ENCODE measurements around the gene DNM1. TPM values are rescaled to one million over a fixed set of nuclear protein-coding genes. Genes with fewer than 3 reads are reported as not detected.

The DNM1 gene
- total and polyA plus RNA-seq, 2 donors (not counting 3 experiments of a cell fraction or from before 2014, with no cell fraction given): 0.59 to 2.9 TPM

- ChIA-PET POLR2A (no interaction called here), CTCF (interaction anchor here (1.5 to 2.5 kb wide), 2 partner anchors 8 to 11 kb away, joined by 5 to 10 read pairs; partner anchors contain the start of gene DNM1)
- Histone ChIP-seq H3K79me2 (ENCODE audit: control insufficient read depth, insufficient read depth, low read length) (no peaks in the 10 kb centered on the region), H3K9ac (replicated peaks; ENCODE audit: extremely low read depth, insufficient read depth, low read length) (no peak overlapping the region), H3K4me3 (replicated peaks in 1 of 3; ENCODE audit: insufficient read depth in 1 of 3, low read depth in 1 of 3, low read length in 3 of 3) (no peak overlapping the region), H3K4me1 (ENCODE audit: control insufficient read depth, extremely low read depth, insufficient read depth, low read length) (peaks cover 3% of the 10 kb centered on the region), H3K9me3 (replicated peaks; ENCODE audit: control insufficient read depth, insufficient read depth, low read length) (no peaks in the 10 kb centered on the region), H3K9me1 (replicated peaks; ENCODE audit: control insufficient read depth, extremely low read depth, insufficient read depth, low read length) (no peaks in the 10 kb centered on the region), H3K27ac (ENCODE audit: insufficient read depth, low read depth, low read length) (no peak overlapping the region), H2AFZ (ENCODE audit: low read depth, low read length) (no peak overlapping the region), H4K20me1 (replicated peaks; ENCODE audit: control insufficient read depth, extremely low read depth, insufficient read depth, low read length) (no peaks in the 10 kb centered on the region), H3K36me3 (ENCODE audit: control insufficient read depth in 2 of 2, extremely low read depth in 1 of 2, insufficient read depth in 2 of 2, low read length in 2 of 2) (no peaks in the 10 kb centered on the region), H3K27me3 (ENCODE audit: control insufficient read depth in 2 of 2, insufficient read depth in 2 of 2, low read length in 2 of 2) (peaks cover 11% of the 10 kb centered on the region in 2 experiments), H3K4me2 (ENCODE audit: insufficient read depth, low read length) (no peak overlapping the region)
- dilution Hi-C loops (cut with MboI; ENCODE audit: extremely low pct_ligation_motif_present, low sequenced_read_pairs): no loop called here
- no peak for DNase-seq (ENCODE audit: low read depth, low spot score)
- no peak for TF ChIP-seq EZH2 (IDR thresholded peaks at IDR 0.05; ENCODE audit: borderline replicate concordance, low read depth, low read length, severe bottlenecking)
- no peak for TF ChIP-seq POLR2AphosphoS5 (IDR thresholded peaks at IDR 0.05; ENCODE audit: insufficient read depth, low read depth, low read length)
- no peak for TF ChIP-seq JUN (IDR thresholded peaks at IDR 0.05; ENCODE audit: borderline replicate concordance, insufficient read depth, insufficient read length, low read depth)
- TF ChIP-seq MYC (IDR thresholded peaks at IDR 0.05; ENCODE audit: low read depth, low read length): no peak
- TF ChIP-seq CTCF (IDR thresholded peaks at IDR 0.05; ENCODE audit: extremely low read depth in 1 of 2, insufficient read depth in 1 of 2, low read depth in 1 of 2, low read length in 2 of 2): no peak
- TF ChIP-seq POLR2A (IDR thresholded peaks at IDR 0.05; ENCODE audit: low read depth, low read length): no peak
- no peak for TF ChIP-seq MAX (IDR thresholded peaks at IDR 0.05; ENCODE audit: insufficient read depth, insufficient read length)
- TF ChIP-seq FOS (IDR thresholded peaks at IDR 0.05; ENCODE audit: borderline replicate concordance, insufficient read depth, low read length): no peak
- no peak for TF ChIP-seq GATA2 (IDR thresholded peaks at IDR 0.05; ENCODE audit: insufficient read depth, insufficient read length, low read depth, low read length)
- FAIRE-seq: no peak
- intact Hi-C loops (cut with micrococcal nuclease): no loop called here
- no TSS peak for BruUV-seq (replicated peaks)
These were observed 11.7 kb downstream of the DNM1 start for GRCh38 chr9:128214571-128215490.
